NCI-H2081 treated with DMSO at 0.1 percent for 48 hours (cell line): ENCODE data around the gene BMPER.

Experiments
- DNase-seq: peaks from one replicate; lab custom pipeline; 2025; lab: John Stamatoyannopoulos, UW

BMPER gene

GRCh38 chr7:34093276-34093675 lies 187.9 kb downstream of the BMPER start:
- DNase-seq, result no peak

GRCh38 chr7:34096198-34096651 lies 190.9 kb downstream of the BMPER start:
- DNase-seq, result no peak

GRCh38 chr7:34096777-34097176 lies 191.4 kb downstream of the BMPER start:
- no peak for DNase-seq

GRCh38 chr7:34100661-34101060 lies 195.3 kb downstream of the BMPER start:
- no peak for DNase-seq

- DNase-seq, result no peak
Measured at GRCh38 chr7:34104115-34104514, 198.8 kb downstream of the BMPER start.

- no peak for DNase-seq
Measured at GRCh38 chr7:34104992-34105391, 199.7 kb downstream of the BMPER start.

GRCh38 chr7:34107276-34107675 lies 201.9 kb downstream of the BMPER start:
- DNase-seq, result no peak

GRCh38 chr7:34108165-34108564 lies 202.8 kb downstream of the BMPER start:
- DNase-seq, result no peak

- no peak for DNase-seq
Measured at GRCh38 chr7:34109936-34110780, 204.8 kb downstream of the BMPER start.

GRCh38 chr7:34111031-34111430 lies 205.7 kb downstream of the BMPER start:
- no peak for DNase-seq

- no peak for DNase-seq
Measured at GRCh38 chr7:34115503-34115902, 210.2 kb downstream of the BMPER start.

GRCh38 chr7:34117573-34117972 lies 212.2 kb downstream of the BMPER start:
- DNase-seq, result no peak

- DNase-seq, result no peak
Measured at GRCh38 chr7:34121366-34121765, 216.0 kb downstream of the BMPER start.

- no peak for DNase-seq
Measured at GRCh38 chr7:34123316-34123715, 218.0 kb downstream of the BMPER start.

GRCh38 chr7:34124765-34125164 lies 219.4 kb downstream of the BMPER start:
- DNase-seq, result no peak

- no peak for DNase-seq
Measured at GRCh38 chr7:34128762-34129161, 223.4 kb downstream of the BMPER start.

- no peak for DNase-seq
Measured at GRCh38 chr7:34130558-34131295, 225.4 kb downstream of the BMPER start.

- DNase-seq, result no peak
Measured at GRCh38 chr7:34131371-34131770, 226.0 kb downstream of the BMPER start.

GRCh38 chr7:34133356-34133982 lies 228.1 kb downstream of the BMPER start:
- no peak for DNase-seq

GRCh38 chr7:34133983-34134782 lies 228.8 kb downstream of the BMPER start:
- no peak for DNase-seq

- DNase-seq, result no peak
Measured at GRCh38 chr7:34135924-34136323, 230.6 kb downstream of the BMPER start.

- DNase-seq, result no peak
Measured at GRCh38 chr7:34136698-34137097, 231.4 kb downstream of the BMPER start.
